ENCODE results near the gene CEBPG.

Gene CEBPG

GRCh38 chr19:33408116-33408515 is 34.6 kb downstream of the CEBPG start:
- no peak for DNase-seq

- no peak for DNase-seq
Observed at GRCh38 chr19:33408538-33409434, 35.3 kb downstream of the CEBPG start.

DNA sequence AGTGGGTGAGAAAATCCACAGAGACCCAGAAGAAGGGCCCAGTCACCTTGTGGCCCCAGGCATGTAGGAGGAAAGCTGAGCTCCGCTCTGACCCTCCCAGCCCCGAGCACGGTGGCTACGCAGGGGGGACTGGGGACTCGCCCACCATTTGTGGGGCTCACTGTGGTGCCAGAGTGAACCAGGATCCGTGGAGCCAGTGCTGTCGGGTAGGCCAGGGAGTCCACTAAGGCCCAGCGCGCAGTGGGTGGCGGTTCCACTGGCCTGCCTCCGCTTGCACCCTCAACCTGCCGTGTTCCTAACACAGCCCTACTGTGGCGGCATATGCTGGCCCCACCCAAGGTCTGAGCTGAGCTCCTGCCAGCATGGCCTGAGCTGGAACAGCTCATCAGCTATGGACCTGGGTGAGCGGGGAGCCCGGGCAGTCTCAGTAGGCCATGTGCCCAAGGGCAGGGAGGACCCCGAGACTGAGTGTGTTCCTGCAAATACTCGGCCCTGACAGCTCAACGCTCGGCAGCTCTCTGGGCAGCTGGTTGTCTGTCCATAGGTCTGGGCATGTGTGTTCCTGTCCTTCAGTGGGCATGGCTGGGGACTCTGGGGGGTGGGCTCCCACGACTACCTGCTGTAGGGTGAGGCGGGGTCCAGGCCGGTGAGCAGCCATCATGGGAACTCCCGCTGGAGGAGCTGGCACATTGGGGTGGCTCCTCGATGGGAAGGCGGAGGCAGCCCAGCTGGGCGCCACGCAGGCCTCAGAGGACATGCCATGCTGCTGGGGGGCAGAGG is 36.6 kb downstream of the CEBPG start:
- no peak for DNase-seq

GRCh38 chr19:33410915-33411401 is 37.4 kb downstream of the CEBPG start:
- DNase-seq: no peak

- no peak for DNase-seq
Observed at GRCh38 chr19:33411621-33412180, 38.2 kb downstream of the CEBPG start.

- DNase-seq: no peak
Observed at GRCh38 chr19:33412601-33413425, 39.3 kb downstream of the CEBPG start.

DNA sequence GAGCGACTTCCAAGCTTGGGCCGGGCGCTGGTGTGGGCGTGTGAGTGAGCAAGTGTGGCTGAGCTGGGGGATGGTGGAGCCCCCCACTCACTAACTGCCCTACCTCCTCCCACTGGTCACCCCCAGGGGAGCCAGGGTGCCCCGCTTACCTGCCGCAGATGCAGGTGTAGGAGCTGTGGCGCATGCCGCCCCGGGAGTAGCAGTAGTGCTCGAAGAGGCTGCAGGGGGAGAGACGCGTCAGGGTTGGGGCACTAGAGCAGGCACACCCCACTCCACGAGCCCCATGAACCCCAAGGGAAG is 39.9 kb downstream of the CEBPG start:
- no peak for DNase-seq

DNA sequence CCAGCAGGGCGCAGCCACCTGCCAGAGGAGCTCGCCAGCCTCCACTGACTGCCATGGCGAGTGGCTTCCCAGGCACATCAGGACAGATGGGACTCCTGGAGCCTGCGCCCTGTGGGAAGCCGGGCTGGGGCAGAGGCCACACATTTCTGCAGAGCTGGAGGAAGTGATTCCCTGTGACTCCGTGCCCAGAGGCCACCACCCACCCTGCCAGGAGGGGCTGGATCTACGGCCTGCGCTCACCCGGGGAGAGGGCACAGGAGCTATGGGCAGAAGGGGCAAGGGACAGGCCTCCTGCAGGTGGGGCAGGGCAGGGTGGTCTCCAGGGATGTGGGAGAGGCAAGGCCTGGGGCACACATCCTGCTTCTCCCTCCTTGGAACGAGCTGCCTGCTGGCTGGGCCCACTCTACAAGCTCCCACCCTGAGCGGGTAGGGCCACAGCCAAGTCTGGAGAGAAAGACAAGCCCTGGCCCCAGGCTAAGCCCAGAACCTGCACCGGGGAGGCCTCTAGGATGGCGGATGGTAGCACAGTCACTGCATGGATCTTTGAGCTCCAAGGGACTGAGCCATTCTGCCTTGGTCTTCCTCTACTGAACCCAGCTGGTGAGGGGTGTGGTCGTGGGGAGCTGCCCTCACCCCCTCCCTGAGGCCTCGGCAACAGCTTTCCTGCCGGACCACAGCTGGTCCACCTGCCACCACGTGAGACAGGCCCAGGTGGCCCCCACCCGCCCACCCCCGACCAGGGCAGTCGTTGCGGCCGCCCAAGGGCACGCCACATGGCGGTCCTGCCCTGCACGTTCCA is 40.6 kb downstream of the CEBPG start:
- DNase-seq: no peak

DNA sequence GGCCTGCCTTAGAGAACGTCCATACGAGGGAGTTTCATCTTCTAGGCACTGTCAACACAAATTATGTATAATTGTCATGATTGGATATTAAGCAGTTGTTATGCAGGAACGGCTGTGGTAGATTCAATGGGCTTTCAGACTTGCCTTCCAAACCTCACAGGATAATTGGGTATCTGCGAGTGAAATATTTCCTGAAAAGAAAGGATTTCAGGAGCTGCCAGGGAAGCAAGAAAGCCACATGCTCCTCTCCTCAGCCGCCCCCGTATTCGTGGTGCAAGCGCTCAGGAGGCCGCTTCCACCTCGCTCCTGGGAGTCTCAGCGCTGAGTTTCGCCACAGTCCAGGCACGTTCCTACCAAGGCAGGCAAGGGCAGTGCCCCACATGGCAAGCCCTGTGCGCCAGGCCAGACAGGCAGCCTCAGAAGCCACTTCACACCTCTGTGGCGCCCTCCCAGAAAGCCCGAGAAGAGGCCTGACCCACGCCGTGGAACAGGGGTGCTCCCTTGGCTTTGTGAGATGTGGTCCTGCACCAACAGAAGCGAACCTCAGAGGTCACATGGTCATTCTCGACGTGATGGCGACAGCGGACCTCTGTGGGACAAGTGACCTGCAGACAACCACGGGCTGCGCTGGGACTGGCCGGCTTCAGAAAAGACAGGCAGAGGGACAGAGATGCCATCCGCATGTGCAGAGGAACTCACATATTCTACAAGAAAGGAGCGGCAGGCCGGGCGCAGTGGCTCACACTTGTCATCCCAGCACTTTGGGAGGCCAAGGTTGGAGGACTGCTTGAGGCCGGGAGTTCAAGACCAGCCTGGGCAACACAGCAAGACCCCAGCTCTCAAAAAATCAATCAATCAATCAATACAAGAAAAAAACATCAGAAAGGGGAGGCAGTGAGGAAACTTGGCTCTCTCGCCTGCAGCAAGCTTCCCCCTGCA is 41.4 kb downstream of the CEBPG start:
- DNase-seq: no peak

DNA sequence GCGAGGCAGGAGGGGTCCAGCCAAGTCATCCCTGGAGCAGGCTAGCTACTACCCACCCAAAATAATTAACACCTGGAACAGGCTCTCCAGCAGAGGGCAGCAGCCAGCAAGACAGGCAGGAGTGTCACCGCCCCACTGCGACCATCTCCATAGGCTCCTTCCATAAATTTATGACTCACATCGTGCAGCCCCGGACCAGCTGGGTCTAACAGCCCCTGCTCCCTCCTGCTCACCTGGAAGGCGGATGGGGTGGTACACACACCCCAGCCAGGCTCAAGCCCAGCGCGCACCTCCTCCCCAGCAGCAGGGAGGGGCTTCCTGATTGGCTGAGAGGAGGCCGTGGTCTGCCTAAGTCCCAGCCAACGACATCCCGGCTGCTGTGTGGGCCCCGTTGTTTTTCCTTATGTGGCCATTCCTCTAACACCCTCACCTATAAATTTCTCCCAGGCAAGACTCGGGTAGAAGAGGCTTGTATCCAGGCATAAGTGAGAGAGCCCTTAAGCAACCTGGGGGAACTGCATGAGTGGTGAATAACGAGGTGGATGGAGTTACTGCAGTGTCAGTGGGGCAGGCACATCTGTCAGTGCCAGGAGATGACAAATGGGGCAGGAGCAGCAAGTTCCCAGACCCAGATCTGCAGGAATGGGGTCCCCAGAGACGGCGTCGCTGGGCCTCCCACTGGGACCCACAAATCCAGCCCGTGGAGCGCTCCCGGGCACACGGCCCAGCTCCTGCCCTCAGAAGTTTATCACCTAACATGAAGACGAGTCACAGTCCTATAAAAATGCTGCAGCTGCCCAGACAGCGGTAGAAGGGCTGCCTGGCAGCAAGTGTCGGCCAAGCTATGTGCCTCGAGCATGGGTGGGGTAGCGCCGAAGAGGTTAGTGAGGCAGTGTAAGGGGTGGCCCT is 43.1 kb downstream of the CEBPG start:
- no peak for DNase-seq

- no peak for DNase-seq
Observed at GRCh38 chr19:33417751-33418150, 44.2 kb downstream of the CEBPG start.

GRCh38 chr19:33418461-33418860 is 45.0 kb downstream of the CEBPG start:
- no peak for DNase-seq

DNA sequence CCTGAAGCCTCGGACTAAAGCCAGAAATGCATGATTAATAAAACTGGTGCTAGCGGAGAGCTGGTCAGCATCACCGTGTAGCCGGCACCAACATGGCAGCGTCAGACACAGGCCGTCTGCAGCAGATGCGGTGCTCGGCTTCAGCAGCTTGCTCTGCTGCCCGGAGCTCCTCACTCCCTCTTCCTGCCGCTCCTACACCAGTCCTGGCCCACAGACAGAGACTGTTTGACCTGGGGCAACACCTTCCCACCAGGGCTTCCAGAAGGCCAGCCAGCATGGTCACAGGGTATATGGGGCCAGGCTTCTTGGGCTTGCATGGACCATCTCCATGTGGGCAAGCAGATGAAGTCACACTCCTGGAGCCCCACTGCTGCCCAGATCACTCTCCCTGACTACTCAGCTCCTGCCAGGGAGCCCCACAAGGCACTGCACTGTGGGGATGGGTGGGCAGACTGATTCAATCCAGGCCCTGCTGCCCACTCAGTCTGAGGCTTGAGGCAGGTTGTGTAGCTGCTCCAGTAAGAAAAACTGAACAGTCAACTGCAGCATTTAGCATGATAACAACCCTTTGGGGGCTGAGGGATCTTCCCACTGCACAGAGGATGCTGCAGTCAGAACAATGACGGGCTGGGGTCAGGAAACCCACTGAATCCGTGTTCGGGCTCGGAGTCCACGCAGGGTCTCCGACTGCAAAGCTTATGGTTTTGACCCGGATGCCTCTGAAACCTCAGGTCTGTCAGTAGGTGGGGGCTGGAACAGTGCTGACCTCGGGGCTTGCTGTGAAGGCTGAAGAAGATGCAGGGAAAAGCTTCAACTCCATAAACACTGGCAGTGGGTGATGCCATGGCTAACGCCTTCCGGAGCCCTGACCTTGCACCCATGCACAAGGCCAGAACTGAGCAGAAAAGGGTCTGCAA is 45.6 kb downstream of the CEBPG start:
- no peak for DNase-seq

DNA sequence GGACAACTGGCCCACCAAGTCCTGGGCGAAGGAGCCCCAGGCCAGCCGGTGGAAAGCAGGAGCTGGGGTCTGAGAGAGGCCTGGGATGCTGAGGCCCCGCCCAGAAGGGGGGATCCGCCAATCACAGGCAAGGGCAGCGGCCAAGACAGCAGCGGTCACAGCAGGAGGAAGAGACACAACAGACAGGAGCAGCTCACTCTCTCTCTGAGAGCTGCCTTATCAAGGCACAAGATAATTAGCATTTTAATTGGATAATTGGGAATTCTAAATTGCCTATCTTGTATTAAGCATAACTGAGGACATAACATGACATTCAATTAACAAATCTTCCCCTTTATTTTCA is 46.2 kb downstream of the CEBPG start:
- DNase-seq: no peak

DNA sequence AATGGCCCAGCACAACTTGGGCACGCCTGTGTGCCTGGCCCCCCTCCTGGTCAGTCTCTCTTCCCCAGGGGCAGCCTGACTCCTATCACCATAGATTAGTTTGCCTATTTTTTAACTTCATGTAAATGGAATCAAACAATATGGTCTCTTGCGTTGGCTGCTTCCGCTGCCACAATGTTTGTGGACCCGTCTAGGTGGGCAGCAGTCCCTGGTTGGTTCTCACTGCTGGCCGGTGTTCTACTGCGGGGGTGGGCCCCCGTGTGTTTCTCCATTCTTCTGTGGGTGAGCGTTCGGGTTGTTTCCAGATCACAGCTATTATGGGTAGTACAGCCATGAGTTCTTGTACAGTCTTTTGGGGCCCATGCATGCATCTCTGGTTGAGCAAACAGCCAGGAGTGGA is 47.3 kb downstream of the CEBPG start:
- DNase-seq: no peak

GRCh38 chr19:33421368-33421767 is 47.9 kb downstream of the CEBPG start:
- no peak for DNase-seq

DNA sequence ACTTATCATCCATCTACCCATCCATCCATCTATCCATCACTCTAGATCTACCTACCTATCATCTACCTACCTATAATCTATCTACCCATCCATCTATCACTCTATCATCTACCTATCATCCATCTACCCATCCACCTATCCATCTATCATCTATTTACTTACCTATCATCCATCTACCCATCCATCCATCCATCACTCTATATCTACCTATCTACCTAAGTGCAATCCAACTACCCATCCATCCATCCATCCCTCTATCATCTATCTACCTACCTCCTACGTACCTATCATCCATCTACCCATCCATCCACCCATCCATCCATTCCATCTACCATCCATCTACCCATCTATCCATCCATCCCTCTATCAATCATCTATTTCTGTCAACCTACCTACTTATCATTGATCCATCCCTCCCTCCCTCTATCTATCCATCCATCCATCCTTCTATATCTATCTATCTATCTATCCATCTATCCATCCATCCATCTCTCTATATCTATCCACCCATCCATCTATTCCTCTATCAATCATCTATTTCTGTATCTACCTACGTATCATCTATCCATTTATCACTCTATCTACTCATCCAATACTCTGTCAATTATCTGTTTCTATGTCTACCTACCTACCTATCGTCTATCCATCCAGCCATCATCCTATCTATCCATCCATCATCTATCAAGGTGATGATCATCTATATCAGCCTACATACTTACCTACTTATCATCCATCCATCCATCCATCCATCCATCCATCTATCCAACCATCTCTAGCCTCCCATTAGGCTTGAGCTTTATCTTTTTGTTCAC is 49.1 kb downstream of the CEBPG start:
- no peak for DNase-seq

- no peak for DNase-seq
Observed at GRCh38 chr19:33424181-33424580, 50.7 kb downstream of the CEBPG start.

All from femur (tissue), 1 donor.